ENCODE measurements around the gene DRC7. TPM values are rescaled to one million over a fixed set of nuclear protein-coding genes. Genes with fewer than 3 reads are reported as not detected.

The DRC7 gene
- total and polyA plus RNA-seq, 9 of the 15 experiments (the other 6 are each of a cell fraction or from before 2014, with no cell fraction given): 0.04 to 0.33 (median 0.12) TPM; not detected in 3

DNA sequence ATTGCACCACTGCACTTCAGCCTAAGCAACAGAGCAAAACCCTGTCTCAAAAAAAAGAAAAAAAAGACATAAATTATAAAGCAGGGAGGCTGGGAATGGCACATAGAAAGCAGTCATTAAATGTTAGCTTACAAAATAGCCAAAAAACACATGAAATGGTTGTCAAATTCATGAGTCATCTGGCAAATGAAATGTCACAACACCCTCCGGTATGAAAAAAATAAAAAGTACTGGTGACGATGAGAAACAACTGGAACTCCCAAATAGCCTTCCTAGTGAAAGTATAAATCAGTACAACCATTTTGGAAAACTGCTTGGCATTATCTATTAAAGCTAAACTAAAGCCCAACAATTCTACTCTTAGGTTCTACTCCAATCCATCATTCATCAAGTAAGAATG, 37.4 kb downstream of the DRC7 start (continued):
- TF ChIP-seq SRF (CRISPR knock-in tag; IDR thresholded peaks at IDR 0.05) (no peak), ZNF124 (CRISPR knock-in tag; IDR thresholded peaks at IDR 0.05) (no peak), GTF2A2 (tag; IDR thresholded peaks at IDR 0.05) (no peak), PHF8 (IDR thresholded peaks at IDR 0.05; ENCODE audit: borderline replicate concordance, low read length) (no peak), KDM1A (IDR thresholded peaks at IDR 0.05) (no peak), TOE1 (IDR thresholded peaks at IDR 0.05; ENCODE audit: borderline replicate concordance) (no peak), TOE1 (CRISPR knock-in tag; IDR thresholded peaks at IDR 0.05; ENCODE audit: borderline replicate concordance, low read depth) (no peak), NFE2 (IDR thresholded peaks at IDR 0.05; ENCODE audit: low read depth) (no peak), ARID2 (IDR thresholded peaks at IDR 0.05) (no peak), XRCC5 (IDR thresholded peaks at IDR 0.05; ENCODE audit: low read depth, low read length) (no peak), ZNF316 (IDR thresholded peaks at IDR 0.05) (0 out of 2 replicates have a peak, but pooled peaks have one; percentile 15), ZNF384 (IDR thresholded peaks at IDR 0.05; ENCODE audit: low read depth, low read length) (peak; percentile 49; the same call in 1 of the 2 replicates), RBBP5 (IDR thresholded peaks at IDR 0.05; ENCODE audit: borderline replicate concordance, insufficient read depth, low read length, poor library complexity, severe bottlenecking) (no peak), HNRNPH1 (optimal IDR thresholded peaks at IDR 0.05; ENCODE audit: low read depth, low read length) (no peak), FOXP4 (CRISPR knock-in tag; IDR thresholded peaks at IDR 0.05; ENCODE audit: borderline replicate concordance) (no peak), ZNF586 (CRISPR knock-in tag; conservative IDR thresholded peaks at IDR 0.05) (no peak), CEBPB (tag; IDR thresholded peaks at IDR 0.05) (0 out of 2 replicates have a peak, but pooled peaks have one; percentile 17), ELK1 (CRISPR knock-in tag; IDR thresholded peaks at IDR 0.05) (no peak), LEF1 (IDR thresholded peaks at IDR 0.05) (no peak), YBX1 (IDR thresholded peaks at IDR 0.05) (no peak), ZNF253 (CRISPR knock-in tag; conservative IDR thresholded peaks at IDR 0.05) (no peak)
- TF ChIP-seq, protein P1, sequence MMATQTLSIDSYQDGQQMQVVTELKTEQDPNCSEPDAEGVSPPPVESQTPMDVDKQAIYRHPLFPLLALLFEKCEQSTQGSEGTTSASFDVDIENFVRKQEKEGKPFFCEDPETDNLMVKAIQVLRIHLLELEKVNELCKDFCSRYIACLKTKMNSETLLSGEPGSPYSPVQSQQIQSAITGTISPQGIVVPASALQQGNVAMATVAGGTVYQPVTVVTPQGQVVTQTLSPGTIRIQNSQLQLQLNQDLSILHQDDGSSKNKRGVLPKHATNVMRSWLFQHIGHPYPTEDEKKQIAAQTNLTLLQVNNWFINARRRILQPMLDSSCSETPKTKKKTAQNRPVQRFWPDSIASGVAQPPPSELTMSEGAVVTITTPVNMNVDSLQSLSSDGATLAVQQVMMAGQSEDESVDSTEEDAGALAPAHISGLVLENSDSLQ (IDR thresholded peaks at IDR 0.05): peak; percentile 17; the same call in 1 of the 2 replicates
